Neuronal stem cell (in vitro differentiated cells): ENCODE results near the gene NUMA1.

Experiments used
- DNase-seq: peaks from one replicate; pipeline ENCODE4 v3.0.0-alpha.2; 2013; ENCODE audit warnings: low spot score
- H2AFZ ChIP-seq: one replicate; pipeline ENCODE4 v1.6.1; 2013; ENCODE audit warnings: mild to moderate bottlenecking, low read length, inconsistent platforms
- H2AK5ac ChIP-seq: 2 replicates; pipeline ENCODE4 v1.6.1; 2013; ENCODE audit warnings: low read depth, mild to moderate bottlenecking, inconsistent platforms, low read length, moderate library complexity, mixed read lengths
- H2BK120ac ChIP-seq: 2 replicates; pipeline ENCODE4 v1.6.1; 2013; ENCODE audit warnings: low read depth, mild to moderate bottlenecking, inconsistent platforms, low read length, moderate library complexity, mixed read lengths
- H2BK12ac ChIP-seq: one replicate; pipeline ENCODE4 v1.6.1; 2013; ENCODE audit warnings: low read length, inconsistent platforms
- H2BK15ac ChIP-seq: 2 replicates; pipeline ENCODE4 v1.6.1; 2013; ENCODE audit warnings: mild to moderate bottlenecking, low read length, inconsistent platforms, mixed read lengths
- H2BK5ac ChIP-seq: one replicate; pipeline ENCODE4 v1.6.1; 2013; ENCODE audit warnings: inconsistent platforms, mild to moderate bottlenecking, low read length, moderate library complexity
- H3K14ac ChIP-seq: one replicate; pipeline ENCODE4 v1.6.1; 2013; ENCODE audit warnings: low read length, inconsistent platforms
- H3K18ac ChIP-seq: 2 replicates; pipeline ENCODE4 v1.6.1; 2013; ENCODE audit warnings: low read length, inconsistent platforms
- H3K23ac ChIP-seq: 2 replicates; pipeline ENCODE4 v1.6.1; 2013; ENCODE audit warnings: low read depth, mild to moderate bottlenecking, mixed read lengths, low read length, inconsistent platforms; ENCODE audit not compliant: poor library complexity
- H3K27ac ChIP-seq: replicated peaks from 3 replicates; pipeline ENCODE4 v1.5.1; 2013; ENCODE audit warnings: low read length, inconsistent platforms
- H3K27me3 ChIP-seq, 3 experiments: 2 replicates each; pipeline ENCODE4 v1.6.1; 2013; ENCODE audit warnings: low read length in 3 of 3, mild to moderate bottlenecking in 2 of 3, inconsistent platforms in 1 of 3, low read depth in 1 of 3, mixed read lengths in 1 of 3, moderate library complexity in 1 of 3; ENCODE audit not compliant: control insufficient read depth in 3 of 3, insufficient read depth in 3 of 3
- H3K36me3 ChIP-seq, 2 donors: replicated peaks in 1 of 2; 2 replicates each; pipeline ENCODE4 v1.6.1; 2013; ENCODE audit warnings: low read length in 2 of 2; ENCODE audit not compliant: control insufficient read depth in 2 of 2, insufficient read depth in 2 of 2
- H3K4ac ChIP-seq: 2 replicates; pipeline ENCODE4 v1.6.1; 2013; ENCODE audit warnings: inconsistent platforms, mild to moderate bottlenecking, low read length, moderate library complexity
- H3K4me1 ChIP-seq, 2 donors: 1 replicate in 1 of 2; 2 replicates in 1 of 2; pipeline ENCODE4 v1.6.1; 2013; ENCODE audit warnings: low read length in 2 of 2, low read depth in 1 of 2; ENCODE audit not compliant: control insufficient read depth in 2 of 2, insufficient read depth in 1 of 2
- H3K4me2 ChIP-seq: one replicate; pipeline ENCODE4 v1.6.1; 2013; ENCODE audit warnings: mild to moderate bottlenecking, low read length, inconsistent platforms; ENCODE audit not compliant: insufficient read depth, poor library complexity, severe bottlenecking
- H3K4me3 ChIP-seq, 2 donors: 2 replicates each; pipeline ENCODE4 v1.5.1; 2013; ENCODE audit warnings: low read length in 2 of 2, mild to moderate bottlenecking in 2 of 2, inconsistent platforms in 1 of 2, moderate library complexity in 1 of 2
- H3K79me1 ChIP-seq: one replicate; pipeline ENCODE4 v1.6.1; 2013; ENCODE audit warnings: low read depth, mild to moderate bottlenecking, inconsistent platforms, low read length, moderate library complexity
- H3K9ac ChIP-seq: one replicate; pipeline ENCODE4 v1.6.1; 2013; ENCODE audit warnings: mild to moderate bottlenecking, low read depth, low read length, inconsistent platforms; ENCODE audit not compliant: poor library complexity
- H3K9me3 ChIP-seq, 2 donors: replicated peaks in 1 of 2; 2 replicates each; pipeline versions ENCODE3 to v1.6.1; 2013; ENCODE audit warnings: low read length in 2 of 2, mild to moderate bottlenecking in 2 of 2, inconsistent platforms in 1 of 2, low read depth in 1 of 2, mixed read lengths in 1 of 2, moderate library complexity in 1 of 2; ENCODE audit not compliant: control insufficient read depth in 2 of 2, insufficient read depth in 1 of 2
- H4K8ac ChIP-seq: one replicate; pipeline ENCODE4 v1.6.1; 2013; ENCODE audit warnings: low read depth, mild to moderate bottlenecking, inconsistent platforms, low read length, moderate library complexity
- H4K91ac ChIP-seq: one replicate; pipeline ENCODE4 v1.6.1; 2013; ENCODE audit warnings: low read length, low read depth, mild to moderate bottlenecking, inconsistent platforms; ENCODE audit not compliant: poor library complexity
- WGBS, 2 donors: extraction: QIAGEN DNeasy Blood & Tissue Kit; methylation state at CpG; one replicate each; pipeline ENCODE4 v1.1.7; 2013; ENCODE audit warnings: missing lambda C conversion rate in 2 of 2, mixed read lengths in 1 of 2; ENCODE audit not compliant: insufficient read length in 2 of 2, insufficient replicate concordance in 1 of 2; ENCODE audit errors: extremely low coverage in 2 of 2; 5-methylcytosine and 5-hydroxymethylcytosine counted together

The NUMA1 gene

DNA sequence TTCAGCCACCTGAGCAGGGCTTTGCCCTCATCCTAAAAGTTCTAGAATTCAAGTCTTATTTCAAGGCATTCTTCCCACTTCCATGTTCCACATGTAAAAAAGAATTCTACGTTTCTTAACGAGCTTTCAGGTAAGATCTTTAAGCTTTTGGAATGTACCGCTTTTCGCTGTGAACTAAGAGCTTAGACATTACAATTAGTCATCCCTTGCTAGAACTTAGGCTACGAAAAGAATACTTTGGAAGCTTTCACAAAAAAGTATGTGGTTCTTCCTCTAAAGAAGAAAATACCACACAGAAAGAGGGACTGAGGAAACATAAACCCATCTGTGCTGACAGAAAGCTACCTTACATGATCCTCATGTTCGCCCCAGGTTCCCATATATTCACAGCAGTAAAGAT is 1.9 kb downstream of the NUMA1 start:
- no peaks in the 10 kb centered on the region for H3K9me3 ChIP-seq
- peaks cover 2% of the 10 kb centered on the region for H3K79me1 ChIP-seq
- no peak overlapping the region for H2AFZ ChIP-seq
- H3K18ac ChIP-seq, result no peak overlapping the region
- H2BK5ac ChIP-seq, result no peak overlapping the region
- H3K14ac ChIP-seq, result no peak overlapping the region
- H3K27ac ChIP-seq, result no peak overlapping the region
- H2AK5ac ChIP-seq, result no peak overlapping the region
- no peak overlapping the region for H4K8ac ChIP-seq
- H3K23ac ChIP-seq, result no peak overlapping the region
- H2BK120ac ChIP-seq, result no peak overlapping the region
- H3K4me3 ChIP-seq, result peak overlapping the region in 1 of 2 donors; percentile 79
- H3K4ac ChIP-seq, result no peak overlapping the region
- WGBS, 2 donors, result no CpG with 5 or more reads among the region's 6 CpGs
- no peak overlapping the region for H3K9ac ChIP-seq
- no peak overlapping the region for H4K91ac ChIP-seq
- no peak for DNase-seq
- no peak overlapping the region for H3K4me2 ChIP-seq
- no peak overlapping the region for H2BK15ac ChIP-seq
- no peaks in the 10 kb centered on the region for H3K27me3 ChIP-seq
- H3K36me3 ChIP-seq, result peaks cover 0 to 34% of the 10 kb centered on the region in 2 donors
- H3K4me1 ChIP-seq, result peaks cover 3 to 9% of the 10 kb centered on the region in 2 donors
- H2BK12ac ChIP-seq, result no peak overlapping the region

GRCh38 chr11:72075756-72076155 is 4.6 kb downstream of the NUMA1 start:
- no peak overlapping the region for H3K27ac ChIP-seq
- H2BK15ac ChIP-seq, result no peak overlapping the region
- no peak overlapping the region for H3K4me2 ChIP-seq
- no peak overlapping the region for H3K14ac ChIP-seq
- no CpG with 5 or more reads among the region's 4 CpGs for WGBS, 2 donors
- peaks cover 11 to 17% of the 10 kb centered on the region in 2 donors for H3K4me1 ChIP-seq
- H2BK120ac ChIP-seq, result no peak overlapping the region
- no peak overlapping the region for H3K4ac ChIP-seq
- peaks cover 0 to 34% of the 10 kb centered on the region in 2 donors for H3K36me3 ChIP-seq
- H3K9ac ChIP-seq, result no peak overlapping the region
- H2AFZ ChIP-seq, result no peak overlapping the region
- H3K27me3 ChIP-seq, result no peaks in the 10 kb centered on the region
- H3K18ac ChIP-seq, result no peak overlapping the region
- no peak for DNase-seq
- no peak overlapping the region for H4K91ac ChIP-seq
- no peak overlapping the region for H3K4me3 ChIP-seq
- no peak overlapping the region for H2BK5ac ChIP-seq
- H3K9me3 ChIP-seq, result no peaks in the 10 kb centered on the region
- H3K79me1 ChIP-seq, result peaks cover 8% of the 10 kb centered on the region
- H2AK5ac ChIP-seq, result no peak overlapping the region
- H2BK12ac ChIP-seq, result no peak overlapping the region
- H4K8ac ChIP-seq, result no peak overlapping the region
- no peak overlapping the region for H3K23ac ChIP-seq

DNA sequence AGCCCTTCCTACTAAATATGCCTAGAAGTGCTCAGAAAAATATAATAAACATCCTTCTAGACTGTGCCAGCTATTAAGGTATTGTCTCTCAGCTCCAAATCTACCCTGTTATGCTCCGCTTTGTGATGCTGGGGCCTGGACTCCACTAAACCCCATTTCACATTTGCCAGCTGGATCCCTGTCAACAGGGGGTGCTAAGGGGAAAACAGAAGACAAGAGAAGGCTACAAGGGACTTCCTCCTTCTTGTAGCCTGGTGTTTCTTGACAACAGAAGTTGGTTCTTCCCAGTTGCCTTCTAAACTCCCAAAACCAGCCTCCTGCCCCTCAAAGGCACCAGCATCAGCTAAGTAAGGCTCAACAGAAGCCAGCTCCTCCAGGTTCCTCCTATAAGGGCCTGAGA is 5.2 kb downstream of the NUMA1 start:
- Histone ChIP-seq H2BK15ac (no peak overlapping the region), H3K27ac (no peak overlapping the region), H2AFZ (no peak overlapping the region), H3K4me3 (no peak overlapping the region), H3K9me3 (no peaks in the 10 kb centered on the region), H4K8ac (no peak overlapping the region), H3K9ac (no peak overlapping the region), H3K4me2 (no peak overlapping the region), H3K79me1 (peaks cover 8% of the 10 kb centered on the region), H2AK5ac (no peak overlapping the region), H3K27me3 (no peaks in the 10 kb centered on the region), H2BK12ac (no peak overlapping the region), H3K23ac (no peak overlapping the region), H3K4me1 (peaks cover 11 to 23% of the 10 kb centered on the region in 2 donors), H3K18ac (no peak overlapping the region), H3K4ac (no peak overlapping the region), H3K14ac (no peak overlapping the region), H2BK120ac (no peak overlapping the region), H3K36me3 (peaks cover 0 to 34% of the 10 kb centered on the region in 2 donors), H4K91ac (no peak overlapping the region), H2BK5ac (no peak overlapping the region)
- no peak for DNase-seq
- WGBS, 2 donors, result no CpG with 5 or more reads among the region's 1 CpG

DNA sequence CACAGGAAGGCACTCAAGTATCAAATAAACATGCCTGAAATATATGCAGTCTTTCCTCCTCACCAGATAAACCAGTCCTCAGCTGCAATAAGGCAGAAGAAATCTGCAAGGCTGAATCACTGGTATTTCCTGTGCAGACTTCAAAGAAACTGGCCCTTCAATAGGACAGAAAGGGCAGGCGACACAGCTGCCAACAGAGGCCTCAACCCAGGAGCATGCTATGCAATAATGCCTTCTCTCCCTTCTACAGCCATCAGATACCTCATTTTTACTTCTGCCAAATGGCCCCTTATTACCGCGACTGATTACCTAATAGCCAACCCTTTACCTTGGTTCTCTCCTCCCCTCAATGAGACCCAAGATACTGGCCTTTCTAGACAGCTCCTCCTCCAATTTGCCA is 8.0 kb downstream of the NUMA1 start:
- DNase-seq, result no peak
- peaks cover 10 to 20% of the 10 kb centered on the region in 2 donors for H3K4me1 ChIP-seq
- no CpG with 5 or more reads among the region's 3 CpGs for WGBS, 2 donors

More for the DNA sequence above, 8.0 kb downstream of the NUMA1 start:
- no peak overlapping the region for H2BK15ac ChIP-seq
- peaks cover 4 to 50% of the 10 kb centered on the region in 2 donors for H3K36me3 ChIP-seq
- H3K4me3 ChIP-seq, result no peak overlapping the region
- H3K9me3 ChIP-seq, result no peaks in the 10 kb centered on the region
- H2BK120ac ChIP-seq, result no peak overlapping the region
- H3K4ac ChIP-seq, result no peak overlapping the region
- no peak overlapping the region for H4K8ac ChIP-seq
- no peak overlapping the region for H2BK5ac ChIP-seq
- no peak overlapping the region for H3K23ac ChIP-seq
- no peaks in the 10 kb centered on the region for H3K27me3 ChIP-seq
- no peak overlapping the region for H2AFZ ChIP-seq
- no peak overlapping the region for H3K4me2 ChIP-seq
- H3K9ac ChIP-seq, result no peak overlapping the region
- H3K79me1 ChIP-seq, result peaks cover 11% of the 10 kb centered on the region
- H2AK5ac ChIP-seq, result no peak overlapping the region
- no peak overlapping the region for H3K18ac ChIP-seq
- H2BK12ac ChIP-seq, result no peak overlapping the region
- no peak overlapping the region for H4K91ac ChIP-seq
- no peak overlapping the region for H3K14ac ChIP-seq
- H3K27ac ChIP-seq, result no peak overlapping the region
